KMS-11 (cell line): ENCODE results near the gene TLX3.

ENCODE experiments used
- H2AFZ ChIP-seq: fragments of 200-600 bp; sonication (generic); 2 replicates; pipeline ENCODE4 v1.6.1; 2016; ENCODE audit warnings: antibody characterized with exemption, mixed run types, low read depth
- H3K27ac ChIP-seq: fragments of 200-600 bp; sonication (generic); 2 replicates; pipeline ENCODE4 v1.6.1; 2016; ENCODE audit warnings: mild to moderate bottlenecking, mixed run types
- H3K27me3 ChIP-seq: fragments of 200-600 bp; sonication (generic); 2 replicates; pipeline ENCODE4 v1.6.1; 2017; ENCODE audit warnings: mild to moderate bottlenecking, low read depth, mixed run types, moderate library complexity; ENCODE audit not compliant: insufficient read depth
- H3K36me3 ChIP-seq: fragments of 200-600 bp; sonication (generic); 2 replicates; pipeline ENCODE4 v1.6.1; 2017; ENCODE audit warnings: mild to moderate bottlenecking, mixed run types; ENCODE audit not compliant: insufficient read depth
- H3K4me1 ChIP-seq: fragments of 200-600 bp; sonication (generic); 2 replicates; pipeline ENCODE4 v1.6.1; 2016; ENCODE audit warnings: mild to moderate bottlenecking, low read depth, mixed run types; ENCODE audit not compliant: poor library complexity, severe bottlenecking
- H3K4me2 ChIP-seq: fragments of 200-600 bp; sonication (generic); 2 replicates; pipeline ENCODE4 v1.7.0; 2016; ENCODE audit warnings: mild to moderate bottlenecking, mixed run types
- H3K4me3 ChIP-seq: fragments of 200-600 bp; sonication (generic); IDR thresholded peaks from 2 replicates; pipeline ENCODE4 v1.6.1; 2017; ENCODE audit warnings: low read depth, low read length, mixed read lengths; ENCODE audit not compliant: insufficient read depth
- H3K79me2 ChIP-seq: fragments of 200-600 bp; sonication (generic); 2 replicates; pipeline ENCODE4 v1.6.1; 2016; ENCODE audit warnings: low read depth, mixed run types; ENCODE audit not compliant: insufficient read depth
- H3K9ac ChIP-seq: fragments of 200-600 bp; sonication (generic); 2 replicates; pipeline ENCODE4 v1.6.1; 2016; ENCODE audit warnings: mild to moderate bottlenecking, mixed run types
- H4K20me1 ChIP-seq: fragments of 200-600 bp; sonication (generic); 2 replicates; pipeline ENCODE4 v1.6.1; 2016; ENCODE audit warnings: mild to moderate bottlenecking, mixed run types; ENCODE audit not compliant: insufficient read depth
- CTCF ChIP-seq: fragments of 200-600 bp; sonication (generic); conservative IDR thresholded peaks from 2 replicates; pipeline ENCODE4 v1.6.1; 2017; ENCODE audit warnings: low read depth, mild to moderate bottlenecking, antibody characterized with exemption, low read length, moderate library complexity, mixed read lengths

Gene TLX3

DNA sequence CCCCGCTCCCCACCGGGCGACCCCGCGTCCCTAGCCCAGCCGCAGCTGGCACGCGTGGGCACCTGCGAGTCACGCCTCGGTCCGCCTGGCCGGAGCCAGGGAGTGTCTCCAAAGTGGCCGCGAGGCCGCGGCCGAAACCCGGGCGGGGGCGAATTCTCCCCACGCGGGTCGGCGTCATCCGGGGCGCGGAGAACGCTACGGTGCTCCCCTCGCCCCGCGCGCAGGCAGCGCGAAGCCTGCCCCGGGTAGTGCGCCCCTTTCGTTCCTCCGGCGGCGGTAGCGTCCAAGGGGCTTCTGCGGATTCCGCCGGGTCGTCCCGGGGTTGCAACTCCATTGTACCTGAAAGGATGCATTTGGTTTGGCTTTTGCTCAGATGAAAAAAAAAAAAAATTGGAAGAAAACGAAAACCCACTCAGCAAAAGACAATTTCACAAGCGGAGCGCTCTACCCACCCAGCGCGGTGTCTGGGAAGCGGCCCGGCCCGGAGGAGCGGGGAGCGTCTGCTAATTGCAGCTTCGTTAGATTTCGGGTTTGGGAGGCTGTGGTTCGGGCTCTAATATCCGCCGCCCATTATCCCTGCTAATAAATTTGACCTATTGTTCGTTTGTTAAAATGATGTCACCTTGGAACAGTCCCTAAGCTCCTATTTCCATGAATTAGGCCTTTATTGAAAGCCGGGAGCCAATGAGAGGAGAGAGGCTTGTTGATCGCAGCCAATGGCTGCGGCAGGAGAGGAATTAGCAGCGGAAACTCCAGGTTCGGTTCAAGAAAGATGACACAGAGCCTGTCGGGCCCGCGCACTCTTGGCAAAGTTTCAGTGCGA lies at the start of gene TLX3:
Gene TLX3, plus strand, starts transcription at position 796 of the 823 bp plus-strand sequence. CDS start 118 bp downstream, outside the sequence.
- Histone ChIP-seq H3K79me2 (no peaks in the 10 kb centered on the region), H3K9ac (no peak within 1 kb of the TSS), H3K27ac (no peak within 1 kb of the TSS), H4K20me1 (no peaks in the 10 kb centered on the region), H3K36me3 (no peaks in the 10 kb centered on the region), H3K4me1 (no peaks in the 10 kb centered on the region), H3K4me3 (no peak within 1 kb of the TSS), H3K27me3 (no peaks in the 10 kb centered on the region), H2AFZ (no peak within 1 kb of the TSS), H3K4me2 (no peak within 1 kb of the TSS)
- no peak for TF ChIP-seq CTCF

DNA sequence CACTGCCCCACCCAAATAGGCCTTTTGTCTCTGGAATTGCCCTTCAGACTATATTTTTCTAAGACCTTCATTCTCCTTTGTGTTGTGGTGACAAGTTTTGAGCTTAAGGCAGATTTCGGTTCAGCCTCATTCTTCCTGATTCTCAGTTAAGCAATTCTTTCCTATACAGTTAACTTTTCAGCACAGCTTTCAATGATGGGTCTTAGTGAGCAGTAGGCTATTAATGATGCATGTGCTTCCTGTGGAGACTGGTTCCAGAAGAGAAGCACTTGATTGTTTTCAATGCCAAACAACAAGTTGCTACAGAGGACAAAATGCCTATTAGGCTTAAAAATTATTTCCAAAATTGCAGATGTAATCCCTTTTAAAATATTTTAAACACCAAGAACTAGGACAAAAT lies 47.7 kb upstream of the TLX3 start:
- H3K9ac ChIP-seq, result no peak overlapping the region
- no peak overlapping the region for H3K4me2 ChIP-seq
- no peaks in the 10 kb centered on the region for H3K27me3 ChIP-seq
- H3K4me1 ChIP-seq, result no peaks in the 10 kb centered on the region
- H4K20me1 ChIP-seq, result no peaks in the 10 kb centered on the region
- no peak for TF ChIP-seq CTCF
- no peaks in the 10 kb centered on the region for H3K79me2 ChIP-seq
- no peak overlapping the region for H3K4me3 ChIP-seq
- no peak overlapping the region for H2AFZ ChIP-seq
- no peaks in the 10 kb centered on the region for H3K36me3 ChIP-seq
- no peak overlapping the region for H3K27ac ChIP-seq

- Histone ChIP-seq H3K4me3 (no peak overlapping the region), H3K27me3 (no peaks in the 10 kb centered on the region), H3K27ac (no peak overlapping the region), H3K36me3 (no peaks in the 10 kb centered on the region), H2AFZ (no peak overlapping the region), H3K9ac (no peak overlapping the region), H3K79me2 (no peaks in the 10 kb centered on the region), H3K4me1 (no peaks in the 10 kb centered on the region), H4K20me1 (no peaks in the 10 kb centered on the region), H3K4me2 (no peak overlapping the region)
- TF ChIP-seq CTCF, result no peak
Observed at GRCh38 chr5:171261904-171262303, 47.1 kb upstream of the TLX3 start.

GRCh38 chr5:171263181-171263580 lies 45.9 kb upstream of the TLX3 start:
- H2AFZ ChIP-seq, result no peak overlapping the region
- no peak overlapping the region for H3K27ac ChIP-seq
- H4K20me1 ChIP-seq, result no peaks in the 10 kb centered on the region
- no peak overlapping the region for H3K4me3 ChIP-seq
- H3K27me3 ChIP-seq, result no peaks in the 10 kb centered on the region
- no peaks in the 10 kb centered on the region for H3K4me1 ChIP-seq
- H3K9ac ChIP-seq, result no peak overlapping the region
- no peaks in the 10 kb centered on the region for H3K79me2 ChIP-seq
- no peak overlapping the region for H3K4me2 ChIP-seq
- no peak for TF ChIP-seq CTCF
- no peaks in the 10 kb centered on the region for H3K36me3 ChIP-seq
